K562 (cell line): ENCODE results near the gene PURA. TPM values are rescaled to one million over a fixed set of nuclear protein-coding genes. Genes with fewer than 3 reads are reported as not detected.

ENCODE experiments used
- ARHGAP35 ChIP-seq: fragments of 450-650 bp; IDR thresholded peaks from 2 replicates; pipeline ENCODE4 v1.6.1; 2018; ENCODE audit not compliant: partially characterized antibody
- ATF7 ChIP-seq: fragments of 450-650 bp; IDR thresholded peaks from 2 replicates; pipeline ENCODE4 v1.7.1; 2014; ENCODE audit warnings: mild to moderate bottlenecking, moderate library complexity
- CGGBP1 ChIP-seq: fragments of 250-450 bp; sonication (Bioruptor Pico); IDR thresholded peaks from 2 replicates; pipeline ENCODE4 v1.9.0; 2021; ENCODE audit warnings: mild to moderate bottlenecking
- CREB1 ChIP-seq, 2 experiments: sonication (generic) in 1 of 2; formaldehyde crosslinking in 1 of 2; IDR thresholded peaks; 2 replicates each; pipeline versions ENCODE4 v1.6.1 to v1.8.0; 2012 to 2022; ENCODE audit warnings: inconsistent platforms in 1 of 2, mild to moderate bottlenecking in 1 of 2, missing genetic modification reagents in 1 of 2, moderate library complexity in 1 of 2
- CTBP1 ChIP-seq: fragments of 450-650 bp; IDR thresholded peaks from 2 replicates; pipeline ENCODE4 v1.6.1; 2016; ENCODE audit warnings: borderline replicate concordance
- DMBX1 ChIP-seq: fragments of 250-450 bp; sonication (Bioruptor Pico); IDR thresholded peaks from 2 replicates; pipeline ENCODE4 v1.8.0; 2022; ENCODE audit warnings: inconsistent platforms, mild to moderate bottlenecking, moderate library complexity, borderline replicate concordance
- E2F6 ChIP-seq, 2 experiments: IDR thresholded peaks; 2 replicates each; pipeline ENCODE4 v1.6.1; 2011; ENCODE audit warnings: borderline replicate concordance in 1 of 2, control low read depth in 1 of 2, low read depth in 1 of 2, low read length in 1 of 2, mild to moderate bottlenecking in 1 of 2, mixed read lengths in 1 of 2, moderate library complexity in 1 of 2; ENCODE audit not compliant: insufficient read depth in 1 of 2, insufficient read length in 1 of 2, poor library complexity in 1 of 2, severe bottlenecking in 1 of 2; ENCODE audit errors: extremely low read depth in 1 of 2
- EHMT2 ChIP-seq: fragments of 450-650 bp; IDR thresholded peaks from 2 replicates; pipeline ENCODE4 v1.6.1; 2018; ENCODE audit warnings: antibody characterized with exemption
- GABPA ChIP-seq: fragments of 200-800 bp; sonication (Bioruptor generic); conservative IDR thresholded peaks from 2 replicates; pipeline ENCODE4 v1.6.1; 2016; ENCODE audit warnings: low read depth, missing genetic modification characterization, missing compliant biosample characterization
- JUND ChIP-seq, 2 experiments: IDR thresholded peaks; 2 replicates in 1 of 2; 3 replicates in 1 of 2; pipeline ENCODE4 v1.6.1; 2011; ENCODE audit warnings: borderline replicate concordance in 2 of 2, low read depth in 2 of 2, low read length in 2 of 2, improper control_type of control experiment in 1 of 2, missing biosample characterization in 1 of 2, missing genetic modification characterization in 1 of 2, missing genetic modification reagents in 1 of 2
- NONO ChIP-seq, 2 experiments: fragments of 200-400 bp in 1 of 2; fragments of 450-650 bp in 1 of 2; formaldehyde crosslinking in 1 of 2; IDR thresholded peaks; 2 replicates each; pipeline ENCODE4 v1.6.1; 2017; ENCODE audit warnings: low read depth in 2 of 2, mild to moderate bottlenecking in 2 of 2, moderate library complexity in 2 of 2, low read length in 1 of 2
- NRF1 ChIP-seq, 2 experiments: fragments of 450-650 bp; IDR thresholded peaks in 1 of 2; conservative IDR thresholded peaks in 1 of 2; 2 replicates each; pipeline ENCODE4 v1.6.1; 2014; ENCODE audit warnings: mild to moderate bottlenecking in 2 of 2
- PREB ChIP-seq: sonication (generic); formaldehyde crosslinking; IDR thresholded peaks from 2 replicates; pipeline ENCODE4 v1.8.1; 2023; ENCODE audit warnings: mild to moderate bottlenecking, missing genetic modification reagents
- RB1 ChIP-seq: fragments of 450-650 bp; IDR thresholded peaks from 2 replicates; pipeline ENCODE4 v1.6.1; 2017; ENCODE audit warnings: low read depth, mild to moderate bottlenecking
- SFPQ ChIP-seq: fragments of 200-400 bp; formaldehyde crosslinking; IDR thresholded peaks from 2 replicates; pipeline ENCODE4 v1.6.1; 2017; ENCODE audit warnings: mild to moderate bottlenecking, low read depth, low read length, moderate library complexity
- SMC3 ChIP-seq: conservative IDR thresholded peaks from 2 replicates; pipeline ENCODE4 v1.6.1; 2011; ENCODE audit warnings: low read depth, low read length, improper control_type of control experiment; ENCODE audit not compliant: insufficient read depth
- TAF1 ChIP-seq: IDR thresholded peaks from 2 replicates; pipeline ENCODE4 v1.6.1; 2011; ENCODE audit warnings: mild to moderate bottlenecking, low read length, moderate library complexity; ENCODE audit not compliant: insufficient read depth, control insufficient read depth, severe bottlenecking; ENCODE audit errors: extremely low read depth
- ZBTB7A ChIP-seq: IDR thresholded peaks from 2 replicates; pipeline ENCODE4 v1.6.1; 2011; ENCODE audit warnings: low read depth, mild to moderate bottlenecking, low read length, moderate library complexity, borderline replicate concordance; ENCODE audit not compliant: control insufficient read depth
- ZNF174 ChIP-seq: fragments of 250-450 bp; sonication (Bioruptor Pico); IDR thresholded peaks from 2 replicates; pipeline ENCODE4 v1.4.0; 2020; ENCODE audit warnings: mild to moderate bottlenecking
- ZNF354B ChIP-seq: fragments of 250-450 bp; sonication (Bioruptor Pico); IDR thresholded peaks from 2 replicates; pipeline ENCODE4 v1.4.0; 2020
- ZNF444 ChIP-seq: fragments of 250-450 bp; sonication (Bioruptor Pico); IDR thresholded peaks from 2 replicates; pipeline ENCODE4 v1.4.0; 2020; ENCODE audit warnings: mild to moderate bottlenecking, moderate library complexity
- ZNF583 ChIP-seq: fragments of 250-450 bp; sonication (Bioruptor Pico); IDR thresholded peaks from 2 replicates; pipeline ENCODE4 v1.4.0; 2020
- polyA plus RNA-seq, 8 experiments: library from polyadenylated mRNA; depleted of rRNA in 4 of 8; stranded (reverse) in 5 of 8; unstranded in 3 of 8; fragments of >200 nt; fragmentation: Nextera tagmentation in 2 of 8; fragmentation: Illumina TruSeq in 1 of 8; extraction: Ambion mirVana in 2 of 8; extraction: Trizol in 1 of 8; gene quantifications; 2 replicates each; pipeline versions ENCODE4 v1.2.1 to v1.2.3, GENCODE V29; 2011 to 2014; ENCODE audit warnings: inconsistent platforms in 1 of 8, missing spikeins in 1 of 8
- total RNA-seq, 7 experiments: library from RNA; depleted of rRNA in 6 of 7; stranded (reverse); fragments of >200 nt in 6 of 7; fragmentation: Illumina TruSeq in 2 of 7; extraction: Trizol in 2 of 7; gene quantifications; 2 replicates each; pipeline versions ENCODE4 v1.2.1 to v1.2.3, GENCODE V29; 2011 to 2021; ENCODE audit warnings: low replicate concordance in 1 of 7

The PURA gene
- total and polyA plus RNA-seq, 9 of the 15 experiments (the other 6 are each of a cell fraction or from before 2014, with no cell fraction given), result 3.2 to 11.1 (median 5.4) TPM

- TF ChIP-seq JUND (IDR thresholded peaks at IDR 0.05; ENCODE audit: borderline replicate concordance, low read depth, low read length) (0 out of 2 replicates have a peak, but pooled peaks have one; percentile 5), JUND (tag; IDR thresholded peaks at IDR 0.05; ENCODE audit: borderline replicate concordance, low read depth, low read length) (no peak), PREB (CRISPR knock-in tag) (no peak), EHMT2 (peak; percentile 74; the same call in 1 of the 2 replicates), ARHGAP35 (no peak), ATF7 (peak; percentile 54; the same call in 1 of the 2 replicates), TAF1 (no peak), CGGBP1 (CRISPR knock-in tag) (peak; percentile 89; the same call in 1 of the 2 replicates), DMBX1 (no peak), ZNF583 (CRISPR knock-in tag) (no peak), SMC3 (peak; percentile 54), CTBP1 (peak; percentile 85), ZNF174 (CRISPR knock-in tag) (no peak), GABPA (tag) (no peak), NRF1 (conservative IDR thresholded peaks at IDR 0.05 in 1 of 2, IDR thresholded peaks at IDR 0.05 in 1 of 2) (peak in 1 of 2 experiments; percentile 39; a peak in 2 of 4 replicates), SFPQ (no peak), E2F6 (IDR thresholded peaks at IDR 0.05; ENCODE audit: borderline replicate concordance in 1 of 2, extremely low read depth in 1 of 2, insufficient read depth in 1 of 2, insufficient read length in 1 of 2, low read depth in 1 of 2, low read length in 1 of 2, poor library complexity in 1 of 2, severe bottlenecking in 1 of 2) (peak in 1 of 2 experiments; percentile 60), RB1 (peak; percentile 86), ZBTB7A (peak; percentile 21; the same call in 1 of the 2 replicates), ZNF354B (CRISPR knock-in tag) (no peak), ZNF444 (CRISPR knock-in tag) (no peak), NONO (IDR thresholded peaks at IDR 0.05; ENCODE audit: low read depth in 2 of 2, low read length in 1 of 2) (peak in 1 of 2 experiments; percentile 61; a peak in 1 of 4 replicates), CREB1 (IDR thresholded peaks at IDR 0.05) (no peak), CREB1 (CRISPR knock-in tag; IDR thresholded peaks at IDR 0.05) (0 out of 2 replicates have a peak, but pooled peaks have one; percentile 35)
These were observed 32.1 kb downstream of the PURA start (continued) for GRCh38 chr5:140145818-140146522.
